ENCODE measurements around the gene TRPC4. TPM values are rescaled to one million over a fixed set of nuclear protein-coding genes. Genes with fewer than 3 reads are reported as not detected.

The TRPC4 gene
- total RNA-seq, 1 donor from 2014 or later: 0.19 TPM

DNA sequence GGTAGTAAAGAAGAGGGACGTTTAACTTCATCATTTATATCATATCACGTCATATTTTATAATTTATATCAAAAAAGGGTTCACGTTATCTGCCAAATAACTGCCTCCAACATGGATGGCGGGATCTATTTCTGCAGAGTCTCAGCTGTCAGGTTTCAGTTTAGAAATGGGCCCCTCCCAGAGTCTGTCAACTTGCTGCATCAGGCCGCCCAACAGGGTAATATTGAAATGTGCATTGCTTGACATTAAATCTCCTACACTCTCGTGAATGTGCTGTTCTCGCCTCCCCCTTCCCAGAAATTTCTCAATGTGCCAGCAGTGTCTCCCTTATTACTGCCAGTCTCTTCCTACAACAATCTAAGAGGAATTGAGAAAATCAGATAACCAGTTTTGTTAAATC, 96.9 kb downstream of the TRPC4 start:
- Histone ChIP-seq H3K27me3 (ENCODE audit: low read depth) (no peaks in the 10 kb centered on the region), H3K4me1 (peaks cover 5% of the 10 kb centered on the region), H3K27ac (replicated peaks) (no peak overlapping the region), H3K9me3 (replicated peaks) (no peaks in the 10 kb centered on the region), H3K36me3 (no peaks in the 10 kb centered on the region), H3K4me3 (no peak overlapping the region)
- no peak for TF ChIP-seq CTCF (IDR thresholded peaks at IDR 0.05; ENCODE audit: borderline replicate concordance)
- intact Hi-C loops (cut with micrococcal nuclease): no loop called here
- DNase-seq: no peak

- Histone ChIP-seq H3K27me3 (ENCODE audit: low read depth) (no peaks in the 10 kb centered on the region), H3K27ac (replicated peaks) (no peak overlapping the region), H3K4me1 (peaks cover 5% of the 10 kb centered on the region), H3K36me3 (no peaks in the 10 kb centered on the region), H3K4me3 (no peak overlapping the region), H3K9me3 (replicated peaks) (no peaks in the 10 kb centered on the region)
- no peak for TF ChIP-seq CTCF (IDR thresholded peaks at IDR 0.05; ENCODE audit: borderline replicate concordance)
- intact Hi-C loops (cut with micrococcal nuclease): no loop called here
- DNase-seq: no peak
Observed at GRCh38 chr13:37769545-37769944, 100.0 kb downstream of the TRPC4 start.

- H3K4me1 ChIP-seq: peaks cover 5% of the 10 kb centered on the region
- intact Hi-C loops (cut with micrococcal nuclease): no loop called here
- no peak for DNase-seq
- TF ChIP-seq CTCF (IDR thresholded peaks at IDR 0.05; ENCODE audit: borderline replicate concordance): peak; percentile 45
- H3K27me3 ChIP-seq (ENCODE audit: low read depth): no peaks in the 10 kb centered on the region
- H3K36me3 ChIP-seq: no peaks in the 10 kb centered on the region
- H3K9me3 ChIP-seq (replicated peaks): no peaks in the 10 kb centered on the region
- H3K27ac ChIP-seq (replicated peaks): no peak overlapping the region
- no peak overlapping the region for H3K4me3 ChIP-seq
Observed at GRCh38 chr13:37769078-37769477, 100.5 kb downstream of the TRPC4 start.

- Histone ChIP-seq H3K4me3 (no peak overlapping the region), H3K4me1 (peaks cover 5% of the 10 kb centered on the region), H3K27me3 (ENCODE audit: low read depth) (no peaks in the 10 kb centered on the region), H3K36me3 (no peaks in the 10 kb centered on the region), H3K9me3 (replicated peaks) (no peaks in the 10 kb centered on the region), H3K27ac (replicated peaks) (no peak overlapping the region)
- intact Hi-C loops (cut with micrococcal nuclease): no loop called here
- no peak for DNase-seq
- no peak for TF ChIP-seq CTCF (IDR thresholded peaks at IDR 0.05; ENCODE audit: borderline replicate concordance)
Observed at GRCh38 chr13:37766502-37766901, 103.1 kb downstream of the TRPC4 start.

GRCh38 chr13:37755349-37755748, 114.2 kb downstream of the TRPC4 start:
- Histone ChIP-seq H3K27me3 (ENCODE audit: low read depth) (no peaks in the 10 kb centered on the region), H3K4me3 (no peak overlapping the region), H3K36me3 (no peaks in the 10 kb centered on the region), H3K9me3 (replicated peaks) (no peaks in the 10 kb centered on the region), H3K4me1 (no peaks in the 10 kb centered on the region), H3K27ac (replicated peaks) (no peak overlapping the region)
- no peak for TF ChIP-seq CTCF (IDR thresholded peaks at IDR 0.05; ENCODE audit: borderline replicate concordance)
- no peak for DNase-seq
- intact Hi-C loops (cut with micrococcal nuclease): no loop called here

- Histone ChIP-seq H3K27ac (replicated peaks) (no peak overlapping the region), H3K4me1 (no peaks in the 10 kb centered on the region), H3K36me3 (no peaks in the 10 kb centered on the region), H3K9me3 (replicated peaks) (no peaks in the 10 kb centered on the region), H3K4me3 (no peak overlapping the region), H3K27me3 (ENCODE audit: low read depth) (no peaks in the 10 kb centered on the region)
- no peak for DNase-seq
- no peak for TF ChIP-seq CTCF (IDR thresholded peaks at IDR 0.05; ENCODE audit: borderline replicate concordance)
- intact Hi-C loops (cut with micrococcal nuclease): no loop called here
Observed at GRCh38 chr13:37753776-37754175, 115.8 kb downstream of the TRPC4 start.
